OCI-LY7 (cell line): Measurements from ENCODE around the gene SULF2. TPM values are rescaled to one million over a fixed set of nuclear protein-coding genes. Genes with fewer than 3 reads are reported as not detected.
A peak's percentile ranks its signal among the peaks of the same experiment; 100 is the strongest.
"Not testable (repeated sequence)": the region's sequence is repeated elsewhere in the genome, so short reads cannot be mapped to it uniquely, and the experiment has no call there.

Experiments
- Bru-seq: library from RNA; stranded (reverse); fragments of 400-500 nt; gene quantifications from one replicate; lab custom pipeline; 2021; lab: Mats Ljungman, UMichigan
- BruChase-seq, 2 experiments: library from RNA; stranded (reverse); fragments of 400-500 nt; gene quantifications; one replicate each; lab custom pipeline; 2021; lab: Mats Ljungman, UMichigan
- BruUV-seq: library from RNA; stranded (reverse); fragments of 400-500 nt; replicated peaks from 2 replicates; lab custom pipeline; 2021; lab: Mats Ljungman, UMichigan
- CTCF ChIA-PET: fragments of 300-600 bp; sonication (Branson Sonifier 250); formaldehyde crosslinking; loops from one replicate; lab custom pipeline; 2022; ENCODE audit warnings: antibody characterized with exemption; ENCODE audit not compliant: unreplicated experiment; lab: Charles Lee
- POLR2A ChIA-PET: fragments of 300-600 bp; sonication (Branson Sonifier 250); formaldehyde crosslinking; loops from one replicate; lab custom pipeline; 2022; ENCODE audit warnings: antibody characterized with exemption; lab: Charles Lee
- DNase-seq: peaks from one replicate; pipeline ENCODE4 v3.0.0-alpha.2; 2015; ENCODE audit warnings: low spot score
- H2AFZ ChIP-seq: fragments of 200-600 bp; sonication (generic), shearing (Covaris generic); 2 replicates; pipeline ENCODE4 v1.6.1; 2014; ENCODE audit warnings: mild to moderate bottlenecking, antibody characterized with exemption, low read length, moderate library complexity
- H3K27ac ChIP-seq: fragments of 200-600 bp; sonication (generic); 2 replicates; pipeline ENCODE4 v1.5.1; 2014; ENCODE audit warnings: mixed run types, low read depth, mild to moderate bottlenecking, moderate library complexity, low read length, inconsistent platforms; ENCODE audit not compliant: poor library complexity, severe bottlenecking
- H3K36me3 ChIP-seq: fragments of 200-600 bp; sonication (generic); 2 replicates; pipeline ENCODE4 v1.6.1; 2014; ENCODE audit warnings: mild to moderate bottlenecking, antibody characterized with exemption, low read length, moderate library complexity, mixed read lengths; ENCODE audit not compliant: insufficient read depth
- H3K4me1 ChIP-seq: fragments of 200-600 bp; sonication (generic); 2 replicates; pipeline ENCODE4 v1.5.1; 2014; ENCODE audit warnings: mild to moderate bottlenecking, low read length; ENCODE audit not compliant: insufficient read depth, poor library complexity, severe bottlenecking
- H3K4me2 ChIP-seq: fragments of 200-600 bp; sonication (generic); 2 replicates; pipeline ENCODE4 v1.6.1; 2014; ENCODE audit warnings: mild to moderate bottlenecking, low read length
- H3K4me3 ChIP-seq: fragments of 200-600 bp; sonication (generic); 2 replicates; pipeline ENCODE4 v1.5.1; 2014; ENCODE audit warnings: mild to moderate bottlenecking, low read depth, low read length; ENCODE audit not compliant: poor library complexity, severe bottlenecking
- H3K79me2 ChIP-seq: fragments of 200-600 bp; sonication (generic); 2 replicates; pipeline ENCODE4 v1.6.1; 2016; ENCODE audit warnings: low read depth, mild to moderate bottlenecking, low read length, moderate library complexity, mixed read lengths; ENCODE audit not compliant: insufficient read depth
- H3K9me2 ChIP-seq: fragments of 200-600 bp; sonication (generic); 2 replicates; pipeline ENCODE4 v1.6.1; 2016; ENCODE audit warnings: mild to moderate bottlenecking, low read length, mixed read lengths; ENCODE audit not compliant: insufficient read depth
- H3K9me3 ChIP-seq: fragments of 200-600 bp; sonication (generic); 2 replicates; pipeline ENCODE4 v1.6.1; 2014; ENCODE audit warnings: mild to moderate bottlenecking, mixed run types, low read length, mixed read lengths
- H4K20me1 ChIP-seq: fragments of 200-600 bp; sonication (generic); 2 replicates; pipeline ENCODE4 v1.6.1; 2014; ENCODE audit warnings: mild to moderate bottlenecking, antibody characterized with exemption, low read length, moderate library complexity, mixed read lengths; ENCODE audit not compliant: insufficient read depth
- EZH2phosphoT487 ChIP-seq: fragments of 200-600 bp; sonication (generic); IDR thresholded peaks from 2 replicates; pipeline ENCODE4 v1.6.1; 2018; ENCODE audit warnings: low read depth, borderline replicate concordance, mild to moderate bottlenecking, mixed run types, antibody characterized with exemption, low read length, moderate library complexity, mixed read lengths
- intact Hi-C: fragments of 100-400 bp; cut with micrococcal nuclease; formaldehyde crosslinking; loops from one replicate; pipeline ENCODE4 v1.10.0; 2022; ENCODE audit not compliant: unreplicated experiment
- long read RNA-seq: library from polyadenylated mRNA; stranded (forward); transcript quantifications from one replicate; pipeline ENCODE4 v2.0.0, GENCODE V29; 2022
- total RNA-seq, 2 experiments: library from RNA; depleted of rRNA in 1 of 2; stranded (reverse); fragments of >200 nt in 1 of 2; shearing (Covaris generic) in 1 of 2; gene quantifications; 2 replicates each; pipeline ENCODE4 v1.2.3, GENCODE V29; 2014 to 2022
- TF ChIP-seq, protein P1 (sequence below): fragments of 200-600 bp; sonication (generic); conservative IDR thresholded peaks from 2 replicates; pipeline ENCODE4 v1.5.1; 2014; ENCODE audit warnings: mild to moderate bottlenecking, antibody characterized with exemption, low read length, moderate library complexity, mixed read lengths

SULF2 gene
- 0.03 TPM in 1 of 2 replicates, not detected in the other for total RNA-seq (2014; rRNA removed; shearing (Covaris generic))
- 0.51 TPM in 1 of 2 replicates, not detected in the other for total RNA-seq (2022)
- Bru-seq, nascent RNA, result percentile 12 among the genes with signal in this experiment
- BruChase-seq, experiment 1, labeled RNA remaining after a 6-hour chase, result percentile 9 among the genes with signal in this experiment
- BruChase-seq, experiment 2, labeled RNA remaining after a 2-hour chase, result percentile 12 among the genes with signal in this experiment
- long read RNA-seq, partial matches to known transcripts, result 0 of 21 reads
- long read RNA-seq, other reads (novel, unspliced or antisense), result 21 of 21 reads

DNA sequence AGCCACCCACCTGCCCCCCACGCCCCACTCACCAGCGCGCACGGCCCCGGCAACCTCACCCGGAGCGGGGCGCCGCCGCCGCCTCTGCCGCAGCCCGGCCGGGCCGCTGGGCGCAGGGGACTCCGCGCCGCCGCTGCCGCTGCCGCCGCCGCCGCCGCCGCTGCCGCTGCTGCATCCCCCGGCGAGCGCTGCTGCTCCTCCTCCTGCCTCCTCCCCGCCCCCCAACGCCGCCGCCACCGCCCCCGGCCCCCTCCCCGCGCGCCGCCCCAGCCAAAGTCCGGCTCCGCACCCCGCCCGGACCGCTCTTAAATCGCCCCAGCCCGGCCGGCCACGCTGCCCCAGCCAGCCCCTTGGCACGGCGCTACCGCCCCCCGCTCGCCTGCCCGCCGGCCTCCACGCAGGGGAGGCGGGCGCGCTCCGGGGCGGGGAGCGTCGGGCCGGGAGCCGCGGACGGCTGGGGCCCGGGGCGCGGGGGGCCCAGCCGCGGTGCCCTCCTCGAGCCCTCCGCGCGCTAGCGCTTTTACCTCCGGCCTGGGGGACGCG, at the start of gene SULF2:
Gene SULF2, minus strand, starts transcription at position 171 of the 543 bp plus-strand sequence. CDS start 28,118 bp downstream, outside the sequence.
- Histone ChIP-seq H3K4me2 (no peak within 1 kb of the TSS), H3K79me2 (no peaks in the 10 kb centered on the region), H2AFZ (no peak within 1 kb of the TSS), H3K9me2 (no peaks in the 10 kb centered on the region), H3K4me3 (no peak within 1 kb of the TSS), H3K4me1 (no peaks in the 10 kb centered on the region), H3K36me3 (no peaks in the 10 kb centered on the region), H4K20me1 (no peaks in the 10 kb centered on the region), H3K27ac (no peak within 1 kb of the TSS), H3K9me3 (no peaks in the 10 kb centered on the region)
- no TSS peak for BruUV-seq
- ChIA-PET POLR2A (no interaction called here), CTCF (no interaction called here)
- DNase-seq, result no peak
- TF ChIP-seq, protein P1, sequence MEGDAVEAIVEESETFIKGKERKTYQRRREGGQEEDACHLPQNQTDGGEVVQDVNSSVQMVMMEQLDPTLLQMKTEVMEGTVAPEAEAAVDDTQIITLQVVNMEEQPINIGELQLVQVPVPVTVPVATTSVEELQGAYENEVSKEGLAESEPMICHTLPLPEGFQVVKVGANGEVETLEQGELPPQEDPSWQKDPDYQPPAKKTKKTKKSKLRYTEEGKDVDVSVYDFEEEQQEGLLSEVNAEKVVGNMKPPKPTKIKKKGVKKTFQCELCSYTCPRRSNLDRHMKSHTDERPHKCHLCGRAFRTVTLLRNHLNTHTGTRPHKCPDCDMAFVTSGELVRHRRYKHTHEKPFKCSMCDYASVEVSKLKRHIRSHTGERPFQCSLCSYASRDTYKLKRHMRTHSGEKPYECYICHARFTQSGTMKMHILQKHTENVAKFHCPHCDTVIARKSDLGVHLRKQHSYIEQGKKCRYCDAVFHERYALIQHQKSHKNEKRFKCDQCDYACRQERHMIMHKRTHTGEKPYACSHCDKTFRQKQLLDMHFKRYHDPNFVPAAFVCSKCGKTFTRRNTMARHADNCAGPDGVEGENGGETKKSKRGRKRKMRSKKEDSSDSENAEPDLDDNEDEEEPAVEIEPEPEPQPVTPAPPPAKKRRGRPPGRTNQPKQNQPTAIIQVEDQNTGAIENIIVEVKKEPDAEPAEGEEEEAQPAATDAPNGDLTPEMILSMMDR, result no peak
- TF ChIP-seq EZH2phosphoT487, result no peak
- intact Hi-C loops, result no loop called here

DNA sequence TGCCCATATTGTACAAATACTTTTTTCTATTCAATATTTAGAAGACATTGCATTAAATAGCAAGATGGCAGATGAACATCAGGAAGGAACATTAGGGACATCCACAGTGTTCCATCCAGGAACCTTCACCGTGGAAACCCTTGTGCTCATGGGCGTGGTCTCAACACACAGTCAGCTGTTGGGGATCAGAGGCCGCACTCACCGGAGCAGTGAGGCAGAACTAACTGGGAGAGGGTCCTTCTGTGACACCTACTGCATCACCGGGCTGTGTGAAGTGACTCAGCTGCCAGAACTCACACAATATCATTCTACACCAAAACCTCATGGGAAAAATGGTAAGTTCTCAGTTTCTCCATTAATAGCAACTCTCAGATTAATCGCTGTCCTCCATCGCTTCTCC, 46.4 kb upstream of the SULF2 start:
- H4K20me1 ChIP-seq, H3K79me2 ChIP-seq, H3K9me2 ChIP-seq, H3K36me3 ChIP-seq, H3K9me3 ChIP-seq, H2AFZ ChIP-seq, H3K4me3 ChIP-seq, CTCF ChIA-PET, DNase-seq, H3K27ac ChIP-seq, H3K4me2 ChIP-seq, BruUV-seq, POLR2A ChIA-PET, H3K4me1 ChIP-seq, intact Hi-C loops: not testable (repeated sequence)

DNA sequence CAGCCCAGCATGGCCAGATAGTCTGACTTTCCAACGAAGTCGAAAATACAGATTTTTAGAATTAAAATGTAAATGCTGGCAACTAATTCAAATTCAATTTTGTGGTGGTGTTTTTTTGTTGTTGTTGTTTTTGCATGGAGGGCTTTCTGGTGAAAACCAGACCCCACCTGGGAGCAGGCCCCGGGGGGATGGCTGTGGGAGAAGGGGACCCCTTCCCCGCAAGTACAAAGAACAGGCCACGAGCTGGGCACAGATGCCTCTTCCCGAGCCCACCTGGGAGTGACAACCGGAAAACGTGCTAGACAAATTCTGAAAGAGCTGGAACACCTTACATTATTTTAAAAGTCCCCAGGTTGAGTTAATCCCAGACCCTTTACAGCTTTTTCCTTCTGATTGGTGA, 41.4 kb upstream of the SULF2 start:
- H2AFZ ChIP-seq, H4K20me1 ChIP-seq, H3K36me3 ChIP-seq, POLR2A ChIA-PET, CTCF ChIA-PET, BruUV-seq, H3K4me3 ChIP-seq, H3K79me2 ChIP-seq, intact Hi-C loops, H3K27ac ChIP-seq, H3K9me2 ChIP-seq, H3K4me2 ChIP-seq, H3K9me3 ChIP-seq, DNase-seq: not testable (repeated sequence)
- peaks cover 14% of the 10 kb centered on the region for H3K4me1 ChIP-seq

DNA sequence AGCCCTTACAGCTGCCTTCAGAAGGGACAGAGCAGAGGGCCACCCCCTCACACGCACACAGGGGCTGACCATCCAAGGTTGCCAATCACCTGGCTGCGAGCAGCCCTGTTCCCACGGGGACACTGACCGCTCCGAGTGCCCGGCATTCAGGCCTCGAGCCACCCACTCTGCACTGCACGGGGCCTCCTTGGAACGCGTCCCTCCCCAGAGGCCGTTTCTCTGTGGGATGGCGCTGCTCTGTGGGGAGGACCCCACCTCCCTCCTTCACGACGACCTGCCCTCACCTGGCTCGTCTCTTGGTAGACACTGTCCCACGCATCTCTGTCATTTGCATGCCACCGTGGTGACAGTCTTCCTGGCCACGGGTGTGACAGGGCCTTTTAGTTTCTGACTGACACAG, 40.7 kb upstream of the SULF2 start:
- H3K9me2 ChIP-seq, H2AFZ ChIP-seq, H4K20me1 ChIP-seq, CTCF ChIA-PET, intact Hi-C loops, H3K36me3 ChIP-seq, H3K9me3 ChIP-seq, POLR2A ChIA-PET, DNase-seq, H3K79me2 ChIP-seq, H3K27ac ChIP-seq, BruUV-seq, H3K4me2 ChIP-seq, H3K4me3 ChIP-seq: not testable (repeated sequence)
- H3K4me1 ChIP-seq, result peaks cover 14% of the 10 kb centered on the region
